Osteoblast (primary cell): Measurements from ENCODE around the gene REC114. TPM values are rescaled to one million over a fixed set of nuclear protein-coding genes. Genes with fewer than 3 reads are reported as not detected.

ENCODE experiments used
- DNase-seq: peaks from one replicate; pipeline ENCODE4 v3.0.0; 2011; ENCODE audit warnings: low spot score, mixed read lengths; ENCODE audit not compliant: insufficient read length; ENCODE audit errors: missing footprints
- H2AFZ ChIP-seq: 2 replicates; pipeline ENCODE4 v1.6.0; 2011; ENCODE audit warnings: mild to moderate bottlenecking, low read length
- H3K27ac ChIP-seq: 2 replicates; pipeline ENCODE4 v1.5.1; 2011; ENCODE audit warnings: mild to moderate bottlenecking, low read depth, low read length, moderate library complexity
- H3K27me3 ChIP-seq: 2 replicates; pipeline ENCODE4 v1.6.0; 2012; ENCODE audit warnings: mild to moderate bottlenecking, control low read depth, inconsistent platforms, low read length, moderate library complexity; ENCODE audit not compliant: insufficient read depth
- H3K36me3 ChIP-seq: 2 replicates; pipeline ENCODE4 v1.5.1; 2011; ENCODE audit warnings: mild to moderate bottlenecking, low read length, control low read depth, moderate library complexity; ENCODE audit not compliant: insufficient read depth
- H3K4me1 ChIP-seq: 2 replicates; pipeline ENCODE4 v1.5.1; 2011; ENCODE audit warnings: mild to moderate bottlenecking, low read length, control low read depth, moderate library complexity; ENCODE audit not compliant: insufficient read depth
- H3K4me2 ChIP-seq: 2 replicates; pipeline ENCODE4 v1.6.0; 2011; ENCODE audit warnings: mild to moderate bottlenecking, low read length; ENCODE audit not compliant: insufficient read depth
- H3K4me3 ChIP-seq: fragments of 200-600 bp; sonication (generic); 3 replicates; pipeline ENCODE4 v1.5.1; 2012; ENCODE audit warnings: mild to moderate bottlenecking, low read length, inconsistent platforms; ENCODE audit not compliant: insufficient read depth
- H3K79me2 ChIP-seq: 2 replicates; pipeline ENCODE4 v1.6.0; 2012; ENCODE audit warnings: mild to moderate bottlenecking, low read length, control low read depth, inconsistent platforms; ENCODE audit not compliant: insufficient read depth
- H3K9me3 ChIP-seq: 2 replicates; pipeline ENCODE4 v1.5.1; 2011; ENCODE audit warnings: low read depth, low read length, control low read depth
- H4K20me1 ChIP-seq: 2 replicates; pipeline ENCODE4 v1.6.0; 2012; ENCODE audit warnings: mild to moderate bottlenecking, low read length, control low read depth; ENCODE audit not compliant: insufficient read depth
- CTCF ChIP-seq: IDR thresholded peaks from 2 replicates; pipeline ENCODE4 v1.5.1; 2011; ENCODE audit warnings: mild to moderate bottlenecking, low read depth, low read length, moderate library complexity; ENCODE audit errors: extremely low read depth
- total RNA-seq: library from RNA; depleted of rRNA; stranded (reverse); fragments of >200 nt; gene quantifications from 2 replicates; pipeline ENCODE4 v1.2.3, GENCODE V29; 2012

REC114 gene
- total RNA-seq, 1 donor = not detected

DNA sequence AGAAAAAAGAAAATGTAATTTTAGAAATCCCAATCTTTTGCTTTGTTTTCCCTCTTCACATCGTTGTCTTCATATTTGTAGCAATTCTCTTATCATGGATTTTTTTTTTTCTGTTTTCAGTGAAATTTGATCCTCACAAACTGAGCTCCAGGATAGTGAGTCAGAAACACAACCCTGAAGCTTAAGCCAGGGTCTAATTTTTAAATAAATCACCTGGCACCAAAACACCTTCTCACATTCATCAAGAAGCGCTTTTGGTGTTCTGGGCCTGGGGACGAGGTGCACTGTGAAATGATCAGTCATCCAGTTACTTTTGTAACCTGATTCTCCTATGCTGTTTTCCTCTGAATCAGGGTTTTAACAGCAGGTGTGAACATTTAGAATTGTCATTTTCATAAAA lies 87.7 kb downstream of the REC114 start:
- no peaks in the 10 kb centered on the region for H3K79me2 ChIP-seq
- H3K4me1 ChIP-seq = no peaks in the 10 kb centered on the region
- no peak overlapping the region for H2AFZ ChIP-seq
- no peak for DNase-seq
- H3K4me2 ChIP-seq = no peak overlapping the region
- no peak overlapping the region for H3K27ac ChIP-seq
- H3K4me3 ChIP-seq = no peak overlapping the region
- no peaks in the 10 kb centered on the region for H3K9me3 ChIP-seq
- no peaks in the 10 kb centered on the region for H4K20me1 ChIP-seq
- H3K36me3 ChIP-seq = no peaks in the 10 kb centered on the region
- H3K27me3 ChIP-seq = no peaks in the 10 kb centered on the region
- no peak for TF ChIP-seq CTCF

DNA sequence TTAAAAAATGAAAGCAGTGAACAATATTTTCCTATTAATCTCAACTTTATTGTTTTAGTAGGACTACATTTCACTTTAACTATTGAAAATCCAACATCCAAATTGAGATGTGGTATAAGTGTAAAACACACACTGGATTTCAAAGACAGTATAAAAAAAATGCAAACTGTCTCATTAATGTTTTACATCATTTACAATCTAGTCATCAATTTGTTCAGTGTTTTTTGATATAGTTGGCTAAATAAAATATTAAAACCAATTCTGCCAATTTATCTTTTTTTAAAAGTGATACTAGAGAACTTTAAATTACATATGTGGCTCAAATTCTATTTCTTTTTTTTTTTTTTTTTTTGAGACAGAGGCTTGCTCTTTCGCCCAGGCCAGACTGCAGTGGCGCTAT lies 95.2 kb downstream of the REC114 start:
- H3K9me3 ChIP-seq = no peaks in the 10 kb centered on the region
- H3K4me1 ChIP-seq = no peaks in the 10 kb centered on the region
- H2AFZ ChIP-seq = no peak overlapping the region
- no peak for DNase-seq
- H3K4me3 ChIP-seq = no peak overlapping the region
- H3K27me3 ChIP-seq = no peaks in the 10 kb centered on the region
- no peaks in the 10 kb centered on the region for H3K36me3 ChIP-seq
- no peaks in the 10 kb centered on the region for H3K79me2 ChIP-seq
- H4K20me1 ChIP-seq = no peaks in the 10 kb centered on the region
- no peak for TF ChIP-seq CTCF
- no peak overlapping the region for H3K4me2 ChIP-seq
- no peak overlapping the region for H3K27ac ChIP-seq

DNA sequence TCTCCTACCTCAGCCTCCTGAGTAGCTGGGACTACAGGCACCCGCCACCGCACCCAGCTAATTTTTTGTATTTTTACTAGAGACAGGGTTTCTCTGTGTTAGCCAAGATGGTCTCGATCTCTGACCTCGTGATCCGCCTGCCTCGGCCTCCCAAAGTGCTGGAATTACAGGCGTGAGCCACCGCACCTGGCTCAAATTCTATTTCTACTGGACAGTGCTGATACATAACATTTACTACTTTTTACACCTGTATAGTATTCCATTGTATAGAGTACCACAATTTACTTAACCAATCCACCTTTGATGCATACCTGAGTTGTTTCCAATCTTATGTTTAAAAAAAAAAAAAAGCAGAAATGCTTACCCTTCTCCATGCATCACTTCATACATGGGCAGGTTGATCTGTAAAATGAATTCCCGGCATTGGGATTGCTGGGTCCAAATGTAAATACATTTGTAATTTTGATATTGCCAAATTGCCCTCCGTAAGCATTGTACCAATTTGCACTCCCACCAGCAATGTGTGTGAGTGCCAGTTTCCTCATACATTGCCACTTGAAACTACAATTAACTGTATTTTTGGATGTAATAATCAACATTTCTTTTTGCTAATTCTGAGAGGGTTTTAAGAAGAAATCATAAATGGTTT lies 95.7 kb downstream of the REC114 start:
- Histone ChIP-seq H3K4me1 (no peaks in the 10 kb centered on the region), H3K9me3 (no peaks in the 10 kb centered on the region), H2AFZ (no peak overlapping the region), H3K79me2 (no peaks in the 10 kb centered on the region), H3K27ac (no peak overlapping the region), H3K4me2 (no peak overlapping the region), H3K4me3 (no peak overlapping the region), H3K27me3 (no peaks in the 10 kb centered on the region), H3K36me3 (no peaks in the 10 kb centered on the region), H4K20me1 (no peaks in the 10 kb centered on the region)
- DNase-seq = no peak
- no peak for TF ChIP-seq CTCF

- H3K36me3 ChIP-seq = no peaks in the 10 kb centered on the region
- no peak overlapping the region for H3K27ac ChIP-seq
- no peak for TF ChIP-seq CTCF
- H2AFZ ChIP-seq = no peak overlapping the region
- no peaks in the 10 kb centered on the region for H3K9me3 ChIP-seq
- H3K4me3 ChIP-seq = no peak overlapping the region
- no peaks in the 10 kb centered on the region for H3K79me2 ChIP-seq
- no peaks in the 10 kb centered on the region for H4K20me1 ChIP-seq
- DNase-seq = no peak
- H3K4me2 ChIP-seq = no peak overlapping the region
- no peaks in the 10 kb centered on the region for H3K4me1 ChIP-seq
- no peaks in the 10 kb centered on the region for H3K27me3 ChIP-seq
Measured at GRCh38 chr15:73539212-73540128, 96.5 kb downstream of the REC114 start.
